SK-N-SH (cell line): ENCODE data around the gene BRCA1. TPM values are rescaled to one million over a fixed set of nuclear protein-coding genes. Genes with fewer than 3 reads are reported as not detected.
A peak's percentile ranks its signal among the peaks of the same experiment; 100 is the strongest.

Experiments
- CTCF ChIA-PET: fragments of 300-600, 350-600 bp; formaldehyde crosslinking; extraction: SDS; loops from one replicate; lab custom pipeline; 2021; lab: Yijun Ruan, JAX
- POLR2A ChIA-PET: fragments of 350-600 bp; sonication (Branson Sonifier 250); formaldehyde crosslinking; extraction: SDS; loops from one replicate; lab custom pipeline; 2020; ENCODE audit warnings: antibody characterized with exemption, inconsistent platforms; lab: Yijun Ruan, JAX
- DNase-seq: peaks from one replicate; pipeline ENCODE4 v3.0.0; 2012
- H2AFZ ChIP-seq: fragments of 200-600 bp; sonication (generic); 2 replicates; pipeline ENCODE4 v1.8.1; 2016; ENCODE audit warnings: antibody characterized with exemption, mild to moderate bottlenecking, low read depth
- H3F3A ChIP-seq: fragments of 200-600 bp; sonication (generic); replicated peaks from 2 replicates; pipeline ENCODE3; 2016; ENCODE audit warnings: antibody characterized with exemption, mild to moderate bottlenecking; ENCODE audit not compliant: insufficient read depth
- H3K27ac ChIP-seq, 2 experiments: fragments of 200-500 bp in 1 of 2; fragments of 200-600 bp in 1 of 2; sonication (Bioruptor generic) in 1 of 2; sonication (generic), shearing (Covaris generic) in 1 of 2; 2 replicates each; pipeline versions ENCODE4 v1.5.1 to v1.6.1; 2014 to 2016; ENCODE audit warnings: low read depth in 2 of 2, inconsistent platforms in 1 of 2, low read length in 1 of 2, mild to moderate bottlenecking in 1 of 2, mixed read lengths in 1 of 2
- H3K27me3 ChIP-seq: fragments of 200-600 bp; sonication (generic), shearing (Covaris generic); 2 replicates; pipeline ENCODE4 v1.6.1; 2016; ENCODE audit warnings: mixed run types; ENCODE audit not compliant: insufficient read depth
- H3K36me3 ChIP-seq, 2 experiments: fragments of 200-500 bp in 1 of 2; fragments of 200-600 bp in 1 of 2; sonication (Bioruptor generic) in 1 of 2; sonication (generic) in 1 of 2; replicated peaks in 1 of 2; 2 replicates each; pipeline versions ENCODE3 to v1.5.1; 2014 to 2016; ENCODE audit warnings: low read length in 1 of 2, mild to moderate bottlenecking in 1 of 2; ENCODE audit not compliant: insufficient read depth in 2 of 2, control insufficient read depth in 1 of 2
- H3K4me1 ChIP-seq, 2 experiments: fragments of 200-500 bp in 1 of 2; fragments of 200-600 bp in 1 of 2; sonication (Bioruptor generic) in 1 of 2; sonication (generic), shearing (Covaris generic) in 1 of 2; 2 replicates each; pipeline versions ENCODE4 v1.5.1 to v1.6.1; 2014 to 2016; ENCODE audit warnings: low read depth in 1 of 2, low read length in 1 of 2, mixed run types in 1 of 2; ENCODE audit not compliant: insufficient read depth in 2 of 2, control insufficient read depth in 1 of 2
- H3K4me2 ChIP-seq: fragments of 200-600 bp; sonication (generic), shearing (Covaris generic); 2 replicates; pipeline ENCODE4 v1.6.1; 2017; ENCODE audit warnings: mixed run types
- H3K4me3 ChIP-seq, 2 experiments: fragments of 200-500 bp in 1 of 2; fragments of 200-600 bp in 1 of 2; sonication (Bioruptor generic) in 1 of 2; sonication (generic), shearing (Covaris generic) in 1 of 2; 2 replicates each; pipeline versions ENCODE4 v1.5.1 to v1.8.1; 2014 to 2016; ENCODE audit warnings: low read depth in 2 of 2, inconsistent platforms in 1 of 2, low read length in 1 of 2, mild to moderate bottlenecking in 1 of 2, mixed read lengths in 1 of 2, moderate library complexity in 1 of 2
- H3K79me2 ChIP-seq: fragments of 200-600 bp; sonication (generic); 2 replicates; pipeline ENCODE4 v1.8.1; 2017; ENCODE audit warnings: mild to moderate bottlenecking; ENCODE audit not compliant: insufficient read depth
- H3K9ac ChIP-seq: fragments of 200-600 bp; sonication (generic); 2 replicates; pipeline ENCODE4 v1.6.1; 2017; ENCODE audit warnings: mixed run types
- H3K9me2 ChIP-seq: fragments of 200-600 bp; sonication (generic); 2 replicates; pipeline ENCODE4 v1.6.1; 2017; ENCODE audit warnings: mixed run types
- H3K9me3 ChIP-seq: fragments of 200-600 bp; sonication (generic); 2 replicates; pipeline ENCODE4 v1.6.1; 2017; ENCODE audit warnings: mixed run types, mild to moderate bottlenecking, moderate library complexity
- H4K20me1 ChIP-seq: fragments of 200-600 bp; sonication (generic); 2 replicates; pipeline ENCODE4 v1.6.1; 2017; ENCODE audit warnings: mild to moderate bottlenecking, mixed run types; ENCODE audit not compliant: insufficient read depth
- CHD2 ChIP-seq: fragments of 150-350 bp; IDR thresholded peaks from 2 replicates; pipeline ENCODE4 v1.6.1; 2018; ENCODE audit warnings: low read length; ENCODE audit not compliant: partially characterized antibody
- ELF1 ChIP-seq: IDR thresholded peaks from 2 replicates; pipeline ENCODE4 v1.4.0; 2012
- EP300 ChIP-seq, 2 experiments: IDR thresholded peaks; 2 replicates each; pipeline versions ENCODE4 v1.4.0 to v1.6.1; 2012; ENCODE audit warnings: borderline replicate concordance in 1 of 2, low read depth in 1 of 2, low read length in 1 of 2
- EZH2phosphoT487 ChIP-seq: fragments of 200-600 bp; sonication (generic); IDR thresholded peaks from 2 replicates; pipeline ENCODE4 v1.6.1; 2017; ENCODE audit warnings: low read depth, mixed run types, mild to moderate bottlenecking, antibody characterized with exemption, moderate library complexity, borderline replicate concordance
- FOXJ3 ChIP-seq: sonication (generic); formaldehyde crosslinking; IDR thresholded peaks from 2 replicates; pipeline ENCODE4 v1.5.1; 2020; ENCODE audit warnings: mild to moderate bottlenecking, missing genetic modification reagents
- GABPA ChIP-seq: IDR thresholded peaks from 2 replicates; pipeline ENCODE4 v1.4.0; 2012; ENCODE audit warnings: low read depth, mild to moderate bottlenecking
- GATA2 ChIP-seq: sonication (generic); formaldehyde crosslinking; IDR thresholded peaks from 2 replicates; pipeline ENCODE4 v1.5.0; 2020; ENCODE audit warnings: mild to moderate bottlenecking, missing genetic modification reagents
- IRF3 ChIP-seq: fragments of 150-350 bp; IDR thresholded peaks from 2 replicates; pipeline ENCODE4 v1.6.1; 2016; ENCODE audit warnings: mild to moderate bottlenecking, low read depth, low read length
- MXI1 ChIP-seq: IDR thresholded peaks from 2 replicates; pipeline ENCODE4 v1.6.1; 2012; ENCODE audit warnings: mild to moderate bottlenecking, low read depth, low read length, improper control_type of control experiment
- NFIC ChIP-seq: IDR thresholded peaks from 2 replicates; pipeline ENCODE4 v1.4.0; 2012; ENCODE audit warnings: borderline replicate concordance
- RCOR1 ChIP-seq: fragments of 150-350 bp; IDR thresholded peaks from 2 replicates; pipeline ENCODE4 v1.6.1; 2017; ENCODE audit warnings: antibody characterized with exemption, low read length
- REST ChIP-seq: IDR thresholded peaks from 2 replicates; pipeline ENCODE4 v1.6.1; 2012; ENCODE audit warnings: mild to moderate bottlenecking, low read depth, low read length, moderate library complexity
- RFX5 ChIP-seq: IDR thresholded peaks from 2 replicates; pipeline ENCODE4 v1.6.1; 2012; ENCODE audit warnings: mild to moderate bottlenecking, improper control_type of control experiment, low read length
- TAF1 ChIP-seq: IDR thresholded peaks from 2 replicates; pipeline ENCODE4 v1.6.1; 2012; ENCODE audit warnings: low read depth, mild to moderate bottlenecking, low read length, moderate library complexity, borderline replicate concordance
- TEAD4 ChIP-seq: IDR thresholded peaks from 2 replicates; pipeline ENCODE4 v1.4.0; 2012; ENCODE audit warnings: mild to moderate bottlenecking, borderline replicate concordance; ENCODE audit not compliant: insufficient read depth
- ZBTB33 ChIP-seq: IDR thresholded peaks from 2 replicates; pipeline ENCODE4 v1.4.0; 2012; ENCODE audit warnings: low read depth, borderline replicate concordance
- WGBS: methylation state at CpG from one replicate; pipeline ENCODE4 v1.1.6; 2017; ENCODE audit warnings: low lambda C conversion rate; 5-methylcytosine and 5-hydroxymethylcytosine counted together
- polyA plus RNA-seq, 3 experiments: library from polyadenylated mRNA; depleted of rRNA; stranded (reverse); fragments of >200 nt; gene quantifications; 2 replicates each; pipeline ENCODE4 v1.2.3, GENCODE V29; 2012

BRCA1 gene
- polyA plus RNA-seq, 1 of the 3 experiments (the other 2 are of a cell fraction) = 11.2 TPM

GRCh38 chr17:43170766-43171585 is 45.8 kb upstream of the BRCA1 start, which contains the start of gene NBR1 (continued):
- TF ChIP-seq ZBTB33 (no peak), REST (no peak), TAF1 (peak; percentile 63; the same call in 1 of the 2 replicates), EZH2phosphoT487 (no peak), GATA2 (CRISPR knock-in tag) (no peak), FOXJ3 (CRISPR knock-in tag) (0 out of 2 replicates have a peak, but pooled peaks have one; percentile 27), CHD2 (peak; percentile 89)
- TF ChIP-seq, all 33 proteins: peak for 12

- no peaks in the 10 kb centered on the region for H3K27me3 ChIP-seq
- peak overlapping the region; percentile 96 to 97 for H3K27ac ChIP-seq
- H4K20me1 ChIP-seq = no peaks in the 10 kb centered on the region
- H3F3A ChIP-seq = peaks cover 40% of the 10 kb centered on the region
- peak overlapping the region; percentile 90 for H3K4me2 ChIP-seq
- H3K9me3 ChIP-seq = no peaks in the 10 kb centered on the region
- peak overlapping the region; percentile 78 to 89 for H3K4me3 ChIP-seq
- peak overlapping the region; percentile 83 for H2AFZ ChIP-seq
- H3K9ac ChIP-seq = peak overlapping the region; percentile 89
- H3K79me2 ChIP-seq = peaks cover 61% of the 10 kb centered on the region
- no peaks in the 10 kb centered on the region for H3K9me2 ChIP-seq
- H3K4me1 ChIP-seq = peaks cover 0 to 4% of the 10 kb centered on the region in 2 experiments; a peak in 2 of 4 replicates
- peak; percentile 88 for DNase-seq
- WGBS = 2% methylated on average over 27 of the region's 27 CpGs
- POLR2A ChIA-PET = interaction anchor here (1.0 to 1.6 kb wide), 3 partner anchors 145 to 172 kb away, joined by 4 to 9 read pairs (median 5); partner anchors contain the start of gene RPL27
- H3K36me3 ChIP-seq = peaks cover 0 to 4% of the 10 kb centered on the region in 2 experiments
- CTCF ChIA-PET = interaction anchor here (0.7 to 1.8 kb wide), 6 partner anchors 15 to 314 kb away, joined by 3 to 6 read pairs (median 3); partner anchors contain the start of genes BRCA1 and DHX8
- peak; percentile 93 for TF ChIP-seq ELF1
- TF ChIP-seq TEAD4 = no peak
- no peak for TF ChIP-seq EP300 (IDR thresholded peaks at IDR 0.05; ENCODE audit: borderline replicate concordance in 1 of 2, low read depth in 1 of 2, low read length in 1 of 2)
- peak; percentile 64 for TF ChIP-seq CHD2
- TF ChIP-seq REST = no peak
- peak; percentile 79; the same call in 1 of the 2 replicates for TF ChIP-seq MXI1
- TF ChIP-seq NFIC = no peak
- TF ChIP-seq GABPA = peak; percentile 82
- no peak for TF ChIP-seq FOXJ3 (CRISPR knock-in tag)
- TF ChIP-seq RFX5 = peak; percentile 65; the same call in 1 of the 2 replicates
- TF ChIP-seq RCOR1 = no peak
- peak; percentile 39; the same call in 1 of the 2 replicates for TF ChIP-seq IRF3
These were observed 45.1 kb upstream of the BRCA1 start for GRCh38 chr17:43170140-43170765.
